Measurements from ENCODE around the gene PUSL1.

DNA sequence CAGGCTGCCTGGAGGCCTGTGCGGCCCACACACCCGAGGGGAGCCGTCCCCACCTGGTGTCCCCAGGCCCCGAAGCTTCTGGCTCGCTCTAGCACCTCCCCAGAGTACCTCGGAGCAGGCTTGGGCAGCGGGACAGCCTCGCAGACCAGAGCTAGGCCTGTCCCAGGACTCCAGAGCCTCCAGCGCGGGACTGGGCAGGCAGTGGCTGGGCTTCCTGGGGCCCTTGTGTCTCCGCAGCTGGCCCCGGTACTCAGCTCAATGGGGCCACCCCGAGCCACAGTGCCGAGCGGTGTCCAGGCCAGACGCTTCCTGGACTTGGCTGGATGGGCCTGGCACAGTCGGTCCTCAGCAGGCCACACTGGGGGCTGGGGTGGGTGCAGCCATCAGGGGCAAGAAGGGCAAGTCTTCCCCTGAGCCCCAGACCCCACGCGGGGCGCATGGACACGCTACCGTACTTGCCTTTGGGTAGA lies 23.3 kb upstream of the PUSL1 start:
- TF ChIP-seq MAFF (IDR thresholded peaks at IDR 0.05; ENCODE audit: low read depth, low read length) (no peak), SMC3 (IDR thresholded peaks at IDR 0.05; ENCODE audit: low read length) (no peak), CHCHD3 (CRISPR knock-in tag; IDR thresholded peaks at IDR 0.05) (no peak), ZNF468 (CRISPR knock-in tag; IDR thresholded peaks at IDR 0.05) (no peak), ZNF879 (CRISPR knock-in tag; IDR thresholded peaks at IDR 0.05) (no peak)
- TF ChIP-seq, protein P1, sequence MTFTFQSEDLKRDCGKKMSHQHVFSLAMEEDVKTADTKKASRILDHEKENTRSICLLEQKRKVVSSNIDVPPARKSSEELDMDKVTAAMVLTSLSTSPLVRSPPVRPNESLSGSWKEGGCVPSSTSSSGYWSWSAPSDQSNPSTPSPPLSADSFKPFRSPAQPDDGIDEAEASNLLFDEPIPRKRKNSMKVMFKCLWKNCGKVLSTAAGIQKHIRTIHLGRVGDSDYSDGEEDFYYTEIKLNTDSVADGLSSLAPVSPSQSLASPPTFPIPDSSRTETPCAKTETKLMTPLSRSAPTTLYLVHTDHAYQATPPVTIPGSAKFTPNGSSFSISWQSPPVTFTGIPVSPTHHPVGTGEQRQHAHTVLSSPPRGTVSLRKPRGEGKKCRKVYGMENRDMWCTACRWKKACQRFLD (CRISPR knock-in tag; IDR thresholded peaks at IDR 0.05; ENCODE audit: borderline replicate concordance) = no peak
- TF ChIP-seq, protein P2, sequence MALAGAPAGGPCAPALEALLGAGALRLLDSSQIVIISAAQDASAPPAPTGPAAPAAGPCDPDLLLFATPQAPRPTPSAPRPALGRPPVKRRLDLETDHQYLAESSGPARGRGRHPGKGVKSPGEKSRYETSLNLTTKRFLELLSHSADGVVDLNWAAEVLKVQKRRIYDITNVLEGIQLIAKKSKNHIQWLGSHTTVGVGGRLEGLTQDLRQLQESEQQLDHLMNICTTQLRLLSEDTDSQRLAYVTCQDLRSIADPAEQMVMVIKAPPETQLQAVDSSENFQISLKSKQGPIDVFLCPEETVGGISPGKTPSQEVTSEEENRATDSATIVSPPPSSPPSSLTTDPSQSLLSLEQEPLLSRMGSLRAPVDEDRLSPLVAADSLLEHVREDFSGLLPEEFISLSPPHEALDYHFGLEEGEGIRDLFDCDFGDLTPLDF (CRISPR knock-in tag; IDR thresholded peaks at IDR 0.05) = no peak
- TF ChIP-seq, protein P3, sequence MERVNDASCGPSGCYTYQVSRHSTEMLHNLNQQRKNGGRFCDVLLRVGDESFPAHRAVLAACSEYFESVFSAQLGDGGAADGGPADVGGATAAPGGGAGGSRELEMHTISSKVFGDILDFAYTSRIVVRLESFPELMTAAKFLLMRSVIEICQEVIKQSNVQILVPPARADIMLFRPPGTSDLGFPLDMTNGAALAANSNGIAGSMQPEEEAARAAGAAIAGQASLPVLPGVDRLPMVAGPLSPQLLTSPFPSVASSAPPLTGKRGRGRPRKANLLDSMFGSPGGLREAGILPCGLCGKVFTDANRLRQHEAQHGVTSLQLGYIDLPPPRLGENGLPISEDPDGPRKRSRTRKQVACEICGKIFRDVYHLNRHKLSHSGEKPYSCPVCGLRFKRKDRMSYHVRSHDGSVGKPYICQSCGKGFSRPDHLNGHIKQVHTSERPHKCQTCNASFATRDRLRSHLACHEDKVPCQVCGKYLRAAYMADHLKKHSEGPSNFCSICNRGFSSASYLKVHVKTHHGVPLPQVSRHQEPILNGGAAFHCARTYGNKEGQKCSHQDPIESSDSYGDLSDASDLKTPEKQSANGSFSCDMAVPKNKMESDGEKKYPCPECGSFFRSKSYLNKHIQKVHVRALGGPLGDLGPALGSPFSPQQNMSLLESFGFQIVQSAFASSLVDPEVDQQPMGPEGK (CRISPR knock-in tag; IDR thresholded peaks at IDR 0.05) = no peak
- TF ChIP-seq, protein P4, sequence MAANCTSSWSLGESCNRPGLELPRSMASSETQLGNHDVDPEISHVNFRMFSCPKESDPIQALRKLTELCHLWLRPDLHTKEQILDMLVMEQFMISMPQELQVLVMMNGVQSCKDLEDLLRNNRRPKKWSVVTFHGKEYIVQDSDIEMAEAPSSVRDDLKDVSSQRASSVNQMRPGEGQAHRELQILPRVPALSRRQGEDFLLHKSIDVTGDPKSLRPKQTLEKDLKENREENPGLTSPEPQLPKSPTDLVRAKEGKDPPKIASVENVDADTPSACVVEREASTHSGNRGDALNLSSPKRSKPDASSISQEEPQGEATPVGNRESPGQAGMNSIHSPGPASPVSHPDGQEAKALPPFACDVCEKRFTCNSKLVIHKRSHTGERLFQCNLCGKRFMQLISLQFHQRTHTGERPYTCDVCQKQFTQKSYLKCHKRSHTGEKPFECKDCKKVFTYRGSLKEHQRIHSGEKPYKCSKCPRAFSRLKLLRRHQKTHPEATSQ (CRISPR knock-in tag; IDR thresholded peaks at IDR 0.05; ENCODE audit: borderline replicate concordance) = no peak
- TF ChIP-seq, protein P5, sequence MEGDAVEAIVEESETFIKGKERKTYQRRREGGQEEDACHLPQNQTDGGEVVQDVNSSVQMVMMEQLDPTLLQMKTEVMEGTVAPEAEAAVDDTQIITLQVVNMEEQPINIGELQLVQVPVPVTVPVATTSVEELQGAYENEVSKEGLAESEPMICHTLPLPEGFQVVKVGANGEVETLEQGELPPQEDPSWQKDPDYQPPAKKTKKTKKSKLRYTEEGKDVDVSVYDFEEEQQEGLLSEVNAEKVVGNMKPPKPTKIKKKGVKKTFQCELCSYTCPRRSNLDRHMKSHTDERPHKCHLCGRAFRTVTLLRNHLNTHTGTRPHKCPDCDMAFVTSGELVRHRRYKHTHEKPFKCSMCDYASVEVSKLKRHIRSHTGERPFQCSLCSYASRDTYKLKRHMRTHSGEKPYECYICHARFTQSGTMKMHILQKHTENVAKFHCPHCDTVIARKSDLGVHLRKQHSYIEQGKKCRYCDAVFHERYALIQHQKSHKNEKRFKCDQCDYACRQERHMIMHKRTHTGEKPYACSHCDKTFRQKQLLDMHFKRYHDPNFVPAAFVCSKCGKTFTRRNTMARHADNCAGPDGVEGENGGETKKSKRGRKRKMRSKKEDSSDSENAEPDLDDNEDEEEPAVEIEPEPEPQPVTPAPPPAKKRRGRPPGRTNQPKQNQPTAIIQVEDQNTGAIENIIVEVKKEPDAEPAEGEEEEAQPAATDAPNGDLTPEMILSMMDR (CRISPR knock-in tag; IDR thresholded peaks at IDR 0.05) = no peak

Measured in HepG2 (cell line).